Measurements from ENCODE around the gene CUL1. TPM values are rescaled to one million over a fixed set of nuclear protein-coding genes. Genes with fewer than 3 reads are reported as not detected.

The CUL1 gene
- total RNA-seq, 1 experiment from 2014 or later, result 72.3 TPM

DNA sequence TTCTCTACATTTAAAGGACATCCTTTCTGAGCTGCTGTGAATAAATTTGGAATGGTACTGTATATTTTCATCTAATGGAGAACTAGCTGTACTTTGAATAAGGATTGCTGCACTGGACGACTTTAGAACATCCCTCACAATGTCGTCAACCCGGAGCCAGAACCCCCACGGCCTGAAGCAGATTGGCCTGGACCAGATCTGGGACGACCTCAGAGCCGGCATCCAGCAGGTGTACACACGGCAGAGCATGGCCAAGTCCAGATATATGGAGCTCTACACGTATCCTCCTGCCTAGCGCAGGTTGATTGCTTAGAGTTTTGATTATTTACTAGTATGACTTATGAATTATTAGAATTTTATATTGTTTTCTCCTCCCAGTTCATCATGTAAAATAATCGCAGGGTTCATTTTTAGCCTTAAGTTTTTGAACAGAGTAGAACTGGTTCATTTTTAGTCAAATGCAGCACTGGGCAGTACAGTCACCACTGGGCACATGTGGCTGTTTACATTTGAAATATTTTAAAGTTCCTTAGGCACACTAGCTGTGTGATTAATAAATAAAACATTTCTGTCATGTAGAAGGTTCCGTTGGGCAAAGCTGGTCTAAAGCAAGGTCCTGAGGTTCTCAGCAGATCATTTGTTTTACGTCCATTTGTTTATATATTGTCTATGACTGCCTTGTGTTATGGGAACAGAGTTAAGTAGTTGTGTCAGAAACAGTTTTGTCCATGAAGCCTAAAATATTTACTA is 31.5 kb downstream of the CUL1 start:
- no peak overlapping the region for H3K23ac ChIP-seq (ENCODE audit: insufficient read length, low read depth, low read length)
- Mint-ChIP-seq H3K27ac (no peak overlapping the region), H3K36me3 (ENCODE audit: insufficient read depth in 1 of 3, low read depth in 3 of 3) (peaks cover 17 to 45% (median 43%) of the 10 kb centered on the region in 3 experiments), H3K27me3 (ENCODE audit: low read depth) (no peaks in the 10 kb centered on the region), H3K4me3 (no peak overlapping the region), H3K9me3 (no peaks in the 10 kb centered on the region), H3K4me1 (peaks cover 0 to 6% of the 10 kb centered on the region in 2 experiments; a peak in 2 of 4 replicates)
- no peak overlapping the region for H3K4me2 ChIP-seq (ENCODE audit: insufficient read depth, insufficient read length, low read length)
- H2BK120ac ChIP-seq (ENCODE audit: low read depth, low read length, poor library complexity, severe bottlenecking), result no peak overlapping the region
- no CpG with 5 or more reads among the region's 12 CpGs for WGBS (ENCODE audit: extremely low coverage, insufficient read length, low lambda C conversion rate)
- peaks cover 7% of the 10 kb centered on the region for H3K79me1 ChIP-seq (ENCODE audit: insufficient read depth, low read depth, low read length, poor library complexity, severe bottlenecking)
- H3K18ac ChIP-seq (ENCODE audit: insufficient read length, low read depth, low read length), result no peak overlapping the region
- no peaks in the 10 kb centered on the region for H3K9me3 ChIP-seq (ENCODE audit: control insufficient read depth, low read depth, low read length)
- H2BK20ac ChIP-seq (ENCODE audit: low read depth, low read length, poor library complexity, severe bottlenecking), result no peak overlapping the region
- H4K8ac ChIP-seq (replicated peaks; ENCODE audit: insufficient read length, low read depth, low read length), result no peak overlapping the region
- no peak overlapping the region for H2AFZ ChIP-seq (ENCODE audit: low read length)
- no peak overlapping the region for H2BK15ac ChIP-seq (ENCODE audit: low read depth, low read length)
- no peak overlapping the region for H3K56ac ChIP-seq (ENCODE audit: insufficient read length, low read depth, low read length)
- H4K20me1 ChIP-seq (ENCODE audit: control insufficient read depth, insufficient read depth, insufficient read length), result no peaks in the 10 kb centered on the region
- H3K27me3 ChIP-seq (ENCODE audit: insufficient read depth, low read length), result no peaks in the 10 kb centered on the region
- no peaks in the 10 kb centered on the region for H3K4me1 ChIP-seq (ENCODE audit: insufficient read depth, low read length)
- no peak overlapping the region for H3K27ac ChIP-seq (ENCODE audit: insufficient read length, low read depth, low read length)
- H4K91ac ChIP-seq (ENCODE audit: insufficient read length, low read depth, low read length), result no peak overlapping the region
- no peak overlapping the region for H3K9ac ChIP-seq (ENCODE audit: extremely low read depth, insufficient read length, low read length)
- DNase-seq, result no peak
- no peak overlapping the region for H2BK12ac ChIP-seq (ENCODE audit: insufficient read length, low read depth, low read length)
- peaks cover 24% of the 10 kb centered on the region; the same call in 1 of the 2 replicates for H3K79me2 ChIP-seq (ENCODE audit: insufficient read depth, low read length)
- no peak overlapping the region for H2AK5ac ChIP-seq (ENCODE audit: insufficient read length, low read length)
- H3K4ac ChIP-seq (ENCODE audit: low read depth, low read length), result no peak overlapping the region
- no peak overlapping the region for H3T11ph ChIP-seq (ENCODE audit: low read length)
- H3K23me2 ChIP-seq (ENCODE audit: insufficient read length, low read depth, low read length, poor library complexity, severe bottlenecking), result no peaks in the 10 kb centered on the region
- H2BK5ac ChIP-seq (ENCODE audit: insufficient read length, low read length), result no peak overlapping the region
- no peak overlapping the region for H3K14ac ChIP-seq (ENCODE audit: insufficient read depth, low read length)
- TF ChIP-seq, protein P1, sequence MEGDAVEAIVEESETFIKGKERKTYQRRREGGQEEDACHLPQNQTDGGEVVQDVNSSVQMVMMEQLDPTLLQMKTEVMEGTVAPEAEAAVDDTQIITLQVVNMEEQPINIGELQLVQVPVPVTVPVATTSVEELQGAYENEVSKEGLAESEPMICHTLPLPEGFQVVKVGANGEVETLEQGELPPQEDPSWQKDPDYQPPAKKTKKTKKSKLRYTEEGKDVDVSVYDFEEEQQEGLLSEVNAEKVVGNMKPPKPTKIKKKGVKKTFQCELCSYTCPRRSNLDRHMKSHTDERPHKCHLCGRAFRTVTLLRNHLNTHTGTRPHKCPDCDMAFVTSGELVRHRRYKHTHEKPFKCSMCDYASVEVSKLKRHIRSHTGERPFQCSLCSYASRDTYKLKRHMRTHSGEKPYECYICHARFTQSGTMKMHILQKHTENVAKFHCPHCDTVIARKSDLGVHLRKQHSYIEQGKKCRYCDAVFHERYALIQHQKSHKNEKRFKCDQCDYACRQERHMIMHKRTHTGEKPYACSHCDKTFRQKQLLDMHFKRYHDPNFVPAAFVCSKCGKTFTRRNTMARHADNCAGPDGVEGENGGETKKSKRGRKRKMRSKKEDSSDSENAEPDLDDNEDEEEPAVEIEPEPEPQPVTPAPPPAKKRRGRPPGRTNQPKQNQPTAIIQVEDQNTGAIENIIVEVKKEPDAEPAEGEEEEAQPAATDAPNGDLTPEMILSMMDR (conservative IDR thresholded peaks at IDR 0.05), result no peak
- H4K5ac ChIP-seq (ENCODE audit: insufficient read length, low read depth, low read length), result no peak overlapping the region
